ENCODE data around the gene SULF2.

GRCh38 chr20:47689731-47690130 lies 95.5 kb downstream of the SULF2 start:
- TF ChIP-seq SP1 (CRISPR knock-in tag; IDR thresholded peaks at IDR 0.05) (no peak), POLR2G (IDR thresholded peaks at IDR 0.05; ENCODE audit: low read depth, low read length) (no peak), SMC3 (conservative IDR thresholded peaks at IDR 0.05; ENCODE audit: insufficient read depth, low read depth, low read length) (no peak), SRSF9 (IDR thresholded peaks at IDR 0.05; ENCODE audit: borderline replicate concordance, low read depth, low read length) (no peak), NFYB (IDR thresholded peaks at IDR 0.05; ENCODE audit: extremely low read depth, insufficient read length) (no peak)
